Choroid plexus epithelial cell (primary cell): ENCODE measurements around the gene MVD.

ENCODE experiments used
- DNase-seq: peaks from one replicate; pipeline ENCODE4 v3.0.0-alpha.2; 2010; ENCODE audit warnings: low read depth
- H3K4me3 ChIP-seq: 2 replicates; pipeline ENCODE4 v1.5.1; 2011; ENCODE audit warnings: low read depth, mild to moderate bottlenecking, control low read depth, low read length, moderate library complexity
- TF ChIP-seq, protein P1 (sequence below): conservative IDR thresholded peaks from 2 replicates; pipeline ENCODE4 v1.5.1; 2011; ENCODE audit warnings: low read depth, mild to moderate bottlenecking, control low read depth, inconsistent platforms, low read length, moderate library complexity

MVD gene

DNA sequence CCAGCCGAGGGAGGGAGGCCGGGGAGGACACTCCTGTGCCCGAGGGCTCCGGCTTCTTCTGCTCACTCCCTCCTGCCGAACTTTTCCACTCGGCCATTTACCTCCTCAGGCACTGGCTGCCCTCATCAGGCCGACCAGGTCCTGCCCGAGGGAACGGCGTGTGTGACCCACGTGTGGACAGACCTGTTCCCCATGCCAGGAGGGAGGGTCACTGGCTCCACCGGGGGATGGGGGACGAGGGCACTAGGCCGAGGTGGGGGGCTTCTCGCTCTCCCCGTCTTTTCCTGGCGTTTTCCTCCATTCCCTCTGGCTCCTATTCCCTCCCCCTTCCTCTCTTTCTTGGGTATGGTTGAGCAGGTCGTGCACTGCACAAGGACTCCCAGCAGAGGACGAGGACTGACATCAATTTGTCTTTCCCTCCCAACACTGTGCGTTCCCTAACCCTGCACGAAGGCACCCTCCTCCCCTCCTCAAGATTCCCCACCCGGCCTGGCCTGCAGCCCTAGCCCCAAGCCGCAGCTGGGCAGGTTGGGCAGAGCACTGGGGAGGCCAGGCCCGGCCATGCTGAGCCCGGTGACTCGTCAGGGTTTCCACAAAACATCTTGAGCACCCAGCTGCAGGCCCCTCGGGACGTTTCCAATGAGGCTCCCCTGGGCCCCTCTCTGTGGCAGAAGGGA, 27.8 kb downstream of the MVD start:
- peak overlapping the region; percentile 56 for H3K4me3 ChIP-seq
- DNase-seq, result no peak
- TF ChIP-seq, protein P1, sequence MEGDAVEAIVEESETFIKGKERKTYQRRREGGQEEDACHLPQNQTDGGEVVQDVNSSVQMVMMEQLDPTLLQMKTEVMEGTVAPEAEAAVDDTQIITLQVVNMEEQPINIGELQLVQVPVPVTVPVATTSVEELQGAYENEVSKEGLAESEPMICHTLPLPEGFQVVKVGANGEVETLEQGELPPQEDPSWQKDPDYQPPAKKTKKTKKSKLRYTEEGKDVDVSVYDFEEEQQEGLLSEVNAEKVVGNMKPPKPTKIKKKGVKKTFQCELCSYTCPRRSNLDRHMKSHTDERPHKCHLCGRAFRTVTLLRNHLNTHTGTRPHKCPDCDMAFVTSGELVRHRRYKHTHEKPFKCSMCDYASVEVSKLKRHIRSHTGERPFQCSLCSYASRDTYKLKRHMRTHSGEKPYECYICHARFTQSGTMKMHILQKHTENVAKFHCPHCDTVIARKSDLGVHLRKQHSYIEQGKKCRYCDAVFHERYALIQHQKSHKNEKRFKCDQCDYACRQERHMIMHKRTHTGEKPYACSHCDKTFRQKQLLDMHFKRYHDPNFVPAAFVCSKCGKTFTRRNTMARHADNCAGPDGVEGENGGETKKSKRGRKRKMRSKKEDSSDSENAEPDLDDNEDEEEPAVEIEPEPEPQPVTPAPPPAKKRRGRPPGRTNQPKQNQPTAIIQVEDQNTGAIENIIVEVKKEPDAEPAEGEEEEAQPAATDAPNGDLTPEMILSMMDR, result no peak

DNA sequence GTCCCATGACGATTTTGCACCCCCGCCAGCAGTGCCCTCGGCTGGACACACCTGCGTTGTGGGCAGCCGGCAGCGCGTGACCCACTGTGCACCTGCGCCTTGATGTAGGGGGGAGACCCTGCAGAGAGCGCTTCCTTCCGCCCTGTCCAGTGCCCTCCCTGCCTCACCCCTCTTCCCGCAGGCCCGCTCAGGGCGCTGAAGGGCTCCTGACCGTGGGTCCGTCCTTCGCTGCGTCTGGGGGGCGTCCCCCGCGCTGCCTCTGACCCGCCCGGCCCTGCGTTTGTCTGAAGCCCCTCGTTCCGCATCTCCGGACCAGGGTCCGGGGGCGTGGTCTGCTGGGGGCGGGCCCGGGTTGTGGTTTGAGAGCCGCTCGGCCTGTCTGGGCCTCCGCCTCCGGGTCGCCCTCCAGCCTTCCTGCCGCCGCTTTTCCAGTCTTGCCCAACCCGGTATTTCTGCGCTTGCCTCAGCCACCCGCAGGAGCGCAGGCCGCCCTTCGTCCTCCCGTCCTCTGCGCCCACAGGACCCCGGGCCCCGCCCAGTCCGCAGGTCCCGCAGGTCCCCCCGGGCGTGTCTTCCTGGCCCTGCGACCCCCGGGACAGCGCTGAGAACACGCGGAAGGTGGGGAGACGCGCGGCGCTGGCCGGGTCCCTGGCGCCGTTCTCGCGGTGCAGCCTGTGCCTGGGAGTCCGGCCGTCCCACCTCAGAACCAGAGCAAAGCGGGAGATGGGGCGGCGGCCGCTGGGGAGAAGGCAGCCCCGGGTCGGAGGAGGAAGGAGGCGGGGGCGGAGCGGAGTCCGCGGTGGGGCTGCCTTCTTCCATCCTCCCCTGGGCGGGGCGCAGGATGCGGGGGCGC, 28.5 kb downstream of the MVD start:
- peak overlapping the region; percentile 56 for H3K4me3 ChIP-seq
- DNase-seq, result peak; percentile 56
- TF ChIP-seq, protein P1, result no peak

DNA sequence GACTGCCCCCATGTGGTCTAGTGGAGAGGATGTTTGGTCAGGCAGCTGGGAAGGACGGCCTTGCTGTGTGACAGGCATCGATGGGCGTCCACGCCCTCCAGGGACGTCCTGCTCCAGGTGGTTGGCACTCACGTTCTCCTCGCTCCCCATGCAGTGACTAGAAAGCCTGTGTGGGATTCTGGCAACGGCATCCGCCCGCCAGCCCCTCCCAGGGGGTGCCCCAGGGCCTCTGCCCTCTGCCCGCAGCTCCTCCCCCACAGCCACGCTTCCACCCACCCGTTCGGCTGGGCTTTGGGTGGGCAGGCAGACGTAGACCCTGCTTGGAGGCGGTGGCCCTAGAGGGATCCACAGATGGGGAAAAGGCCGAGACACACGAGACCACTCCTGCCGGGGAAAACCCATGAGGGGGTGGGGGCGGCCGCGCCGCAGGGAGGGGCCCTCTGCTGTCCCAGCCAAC, 29.2 kb downstream of the MVD start:
- H3K4me3 ChIP-seq, result peak overlapping the region; percentile 56
- TF ChIP-seq, protein P1, result peak; percentile 57
- peak; percentile 44 for DNase-seq

DNA sequence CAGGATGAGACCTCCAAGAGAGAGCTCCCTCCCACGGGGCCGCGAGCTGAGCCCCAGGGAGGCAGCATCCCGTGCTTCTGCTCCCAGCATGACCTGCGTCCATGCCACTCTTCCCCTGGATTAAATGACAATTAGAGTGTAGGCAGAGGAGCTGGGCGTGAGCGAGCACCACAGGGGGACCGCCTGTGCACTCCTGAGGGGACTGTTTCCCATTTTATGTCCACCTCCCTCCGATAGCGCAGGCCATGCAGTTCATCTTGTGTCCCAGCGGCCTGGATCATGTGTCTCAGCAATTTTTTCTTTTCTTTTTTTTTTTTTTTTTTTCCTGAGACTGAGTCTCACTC, 30.3 kb downstream of the MVD start:
- no peak for DNase-seq
- no peak overlapping the region for H3K4me3 ChIP-seq
- TF ChIP-seq, protein P1, result no peak

DNA sequence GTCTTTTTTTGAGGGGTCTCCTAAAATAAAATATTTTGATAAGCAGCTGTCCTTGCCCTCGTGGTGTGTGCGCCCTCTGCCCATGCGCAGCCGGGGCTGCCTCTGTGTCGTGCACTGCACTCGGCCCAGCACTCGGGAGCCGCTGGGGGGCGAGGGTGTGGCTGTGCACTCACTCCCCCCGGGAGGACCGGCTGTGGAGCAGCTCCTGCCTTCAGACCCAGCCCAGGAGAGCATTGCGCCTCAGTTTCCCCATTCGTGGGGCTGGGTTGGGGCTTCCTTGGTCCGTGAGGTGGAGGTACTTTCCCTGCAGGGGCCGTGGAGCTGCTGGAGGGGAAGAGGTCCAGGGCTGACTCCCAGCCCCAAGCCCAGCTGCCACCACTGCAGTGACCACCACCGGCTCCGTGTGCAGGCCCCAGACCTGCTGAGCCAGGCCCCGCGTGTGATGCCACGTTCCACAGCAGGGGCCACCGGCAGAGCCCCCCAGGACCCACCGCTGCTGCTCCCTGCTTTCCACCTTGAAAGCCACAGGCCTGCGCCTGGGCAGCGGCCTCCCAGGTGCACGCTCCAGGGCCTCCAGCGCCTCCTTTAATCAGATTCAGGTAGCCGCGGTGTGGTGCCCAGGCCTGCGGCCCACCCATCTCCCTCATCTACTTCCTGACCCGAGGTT, 30.8 kb downstream of the MVD start:
- no peak overlapping the region for H3K4me3 ChIP-seq
- no peak for DNase-seq
- TF ChIP-seq, protein P1, result no peak

DNA sequence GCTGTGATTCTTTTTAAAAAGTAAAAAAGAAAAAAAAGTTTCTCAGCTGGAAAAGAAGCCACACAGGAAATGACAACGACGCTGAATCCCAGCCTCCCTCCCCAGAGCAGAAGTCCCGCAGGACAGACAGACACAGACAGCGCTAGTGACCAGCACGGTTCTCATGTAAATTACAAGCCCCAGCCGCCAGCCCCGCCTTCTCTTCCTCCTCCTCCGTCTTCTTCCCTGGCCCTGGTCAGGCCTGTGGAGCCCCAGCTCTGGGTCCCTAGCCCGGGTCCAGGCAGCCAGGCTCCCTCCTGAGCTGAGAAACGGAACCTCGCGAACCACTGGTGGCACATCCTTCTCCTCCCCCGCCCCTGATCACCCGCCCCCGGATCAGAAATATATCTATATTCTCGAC, 31.5 kb downstream of the MVD start:
- no peak overlapping the region for H3K4me3 ChIP-seq
- TF ChIP-seq, protein P1, result no peak
- DNase-seq, result no peak
